Measurements from ENCODE around the gene PPP1R37. TPM values are rescaled to one million over a fixed set of nuclear protein-coding genes. Genes with fewer than 3 reads are reported as not detected.

PPP1R37 gene
- 26.0 and 31.9 TPM in 2 replicates for total RNA-seq (2012; rRNA removed)

GRCh38 chr19:45092747-45093678 lies at the start of gene PPP1R37:
Gene PPP1R37, plus strand, starts transcription at chr19:45093179. Its CDS starts 147 bp downstream, at chr19:45093326.
- H3K9me3 ChIP-seq (replicated peaks; ENCODE audit: low read length), result no peaks in the 10 kb centered on the region
- peak within 1 kb of the TSS; percentile 93 for H3K4me2 ChIP-seq (ENCODE audit: low read length)
- H3K9ac ChIP-seq (ENCODE audit: low read depth, low read length), result peak within 1 kb of the TSS; percentile 97
- H3K27me3 ChIP-seq (ENCODE audit: control insufficient read depth, insufficient read depth, low read length), result no peaks in the 10 kb centered on the region
- H3K4me1 ChIP-seq (ENCODE audit: control insufficient read depth, insufficient read depth, low read length), result peaks cover 34% of the 10 kb centered on the region
- H3K36me3 ChIP-seq (ENCODE audit: insufficient read depth, low read length), result peaks cover 10% of the 10 kb centered on the region
- H3K4me3 ChIP-seq (ENCODE audit: low read length), result peak within 1 kb of the TSS; percentile 86

GRCh38 chr19:45045671-45046353 lies 47.2 kb upstream of the PPP1R37 start:
- Histone ChIP-seq H3K9me3 (replicated peaks; ENCODE audit: low read length) (no peaks in the 10 kb centered on the region), H3K9ac (ENCODE audit: low read depth, low read length) (no peak overlapping the region), H3K4me2 (ENCODE audit: low read length) (no peak overlapping the region), H3K36me3 (ENCODE audit: insufficient read depth, low read length) (peaks cover 47% of the 10 kb centered on the region), H3K27me3 (ENCODE audit: control insufficient read depth, insufficient read depth, low read length) (no peaks in the 10 kb centered on the region), H3K4me1 (ENCODE audit: control insufficient read depth, insufficient read depth, low read length) (no peaks in the 10 kb centered on the region), H3K4me3 (ENCODE audit: low read length) (no peak overlapping the region)

GRCh38 chr19:45046355-45046754 lies 46.6 kb upstream of the PPP1R37 start:
- peaks cover 43% of the 10 kb centered on the region for H3K36me3 ChIP-seq (ENCODE audit: insufficient read depth, low read length)
- H3K4me3 ChIP-seq (ENCODE audit: low read length), result no peak overlapping the region

GRCh38 chr19:45047188-45047797 lies 45.7 kb upstream of the PPP1R37 start:
- Histone ChIP-seq H3K4me2 (ENCODE audit: low read length) (no peak overlapping the region), H3K9me3 (replicated peaks; ENCODE audit: low read length) (no peaks in the 10 kb centered on the region), H3K4me1 (ENCODE audit: control insufficient read depth, insufficient read depth, low read length) (no peaks in the 10 kb centered on the region), H3K36me3 (ENCODE audit: insufficient read depth, low read length) (peaks cover 43% of the 10 kb centered on the region), H3K9ac (ENCODE audit: low read depth, low read length) (no peak overlapping the region), H3K4me3 (ENCODE audit: low read length) (no peak overlapping the region), H3K27me3 (ENCODE audit: control insufficient read depth, insufficient read depth, low read length) (no peaks in the 10 kb centered on the region)

More at GRCh38 chr19:45046355-45046754, 46.6 kb upstream of the PPP1R37 start:
- Histone ChIP-seq H3K4me1 (ENCODE audit: control insufficient read depth, insufficient read depth, low read length) (no peaks in the 10 kb centered on the region), H3K9me3 (replicated peaks; ENCODE audit: low read length) (no peaks in the 10 kb centered on the region), H3K9ac (ENCODE audit: low read depth, low read length) (no peak overlapping the region), H3K4me2 (ENCODE audit: low read length) (no peak overlapping the region), H3K27me3 (ENCODE audit: control insufficient read depth, insufficient read depth, low read length) (no peaks in the 10 kb centered on the region)

- Histone ChIP-seq H3K4me3 (ENCODE audit: low read length) (no peak overlapping the region), H3K36me3 (ENCODE audit: insufficient read depth, low read length) (peaks cover 47% of the 10 kb centered on the region), H3K9ac (ENCODE audit: low read depth, low read length) (no peak overlapping the region), H3K27me3 (ENCODE audit: control insufficient read depth, insufficient read depth, low read length) (no peaks in the 10 kb centered on the region), H3K4me1 (ENCODE audit: control insufficient read depth, insufficient read depth, low read length) (no peaks in the 10 kb centered on the region), H3K4me2 (ENCODE audit: low read length) (no peak overlapping the region), H3K9me3 (replicated peaks; ENCODE audit: low read length) (no peaks in the 10 kb centered on the region)
Observed at GRCh38 chr19:45049073-45049736, 43.8 kb upstream of the PPP1R37 start.

- H3K9me3 ChIP-seq (replicated peaks; ENCODE audit: low read length), result no peaks in the 10 kb centered on the region
- H3K4me2 ChIP-seq (ENCODE audit: low read length), result no peak overlapping the region
- H3K4me3 ChIP-seq (ENCODE audit: low read length), result no peak overlapping the region
- H3K36me3 ChIP-seq (ENCODE audit: insufficient read depth, low read length), result peaks cover 45% of the 10 kb centered on the region
- H3K4me1 ChIP-seq (ENCODE audit: control insufficient read depth, insufficient read depth, low read length), result no peaks in the 10 kb centered on the region
- no peaks in the 10 kb centered on the region for H3K27me3 ChIP-seq (ENCODE audit: control insufficient read depth, insufficient read depth, low read length)
- no peak overlapping the region for H3K9ac ChIP-seq (ENCODE audit: low read depth, low read length)
Observed at GRCh38 chr19:45050036-45050435, 42.9 kb upstream of the PPP1R37 start.

- Histone ChIP-seq H3K4me3 (ENCODE audit: low read length) (no peak overlapping the region), H3K9ac (ENCODE audit: low read depth, low read length) (no peak overlapping the region), H3K4me2 (ENCODE audit: low read length) (no peak overlapping the region), H3K27me3 (ENCODE audit: control insufficient read depth, insufficient read depth, low read length) (no peaks in the 10 kb centered on the region), H3K9me3 (replicated peaks; ENCODE audit: low read length) (no peaks in the 10 kb centered on the region), H3K36me3 (ENCODE audit: insufficient read depth, low read length) (peaks cover 46% of the 10 kb centered on the region), H3K4me1 (ENCODE audit: control insufficient read depth, insufficient read depth, low read length) (no peaks in the 10 kb centered on the region)
Observed at GRCh38 chr19:45051929-45052579, 40.9 kb upstream of the PPP1R37 start.

- Histone ChIP-seq H3K4me3 (ENCODE audit: low read length) (no peak overlapping the region), H3K27me3 (ENCODE audit: control insufficient read depth, insufficient read depth, low read length) (no peaks in the 10 kb centered on the region), H3K9me3 (replicated peaks; ENCODE audit: low read length) (no peaks in the 10 kb centered on the region), H3K4me1 (ENCODE audit: control insufficient read depth, insufficient read depth, low read length) (peaks cover 5% of the 10 kb centered on the region), H3K4me2 (ENCODE audit: low read length) (no peak overlapping the region), H3K36me3 (ENCODE audit: insufficient read depth, low read length) (peaks cover 84% of the 10 kb centered on the region), H3K9ac (ENCODE audit: low read depth, low read length) (no peak overlapping the region)
Observed at GRCh38 chr19:45056831-45057230, 36.1 kb upstream of the PPP1R37 start.

GRCh38 chr19:45057444-45057843 lies 35.5 kb upstream of the PPP1R37 start:
- H3K27me3 ChIP-seq (ENCODE audit: control insufficient read depth, insufficient read depth, low read length), result no peaks in the 10 kb centered on the region
- H3K4me2 ChIP-seq (ENCODE audit: low read length), result no peak overlapping the region
- H3K4me1 ChIP-seq (ENCODE audit: control insufficient read depth, insufficient read depth, low read length), result peaks cover 5% of the 10 kb centered on the region
- H3K4me3 ChIP-seq (ENCODE audit: low read length), result no peak overlapping the region
- no peaks in the 10 kb centered on the region for H3K9me3 ChIP-seq (replicated peaks; ENCODE audit: low read length)
- peaks cover 81% of the 10 kb centered on the region for H3K36me3 ChIP-seq (ENCODE audit: insufficient read depth, low read length)
- no peak overlapping the region for H3K9ac ChIP-seq (ENCODE audit: low read depth, low read length)

GRCh38 chr19:45058622-45059159 lies 34.3 kb upstream of the PPP1R37 start:
- H3K9ac ChIP-seq (ENCODE audit: low read depth, low read length), result no peak overlapping the region
- no peaks in the 10 kb centered on the region for H3K9me3 ChIP-seq (replicated peaks; ENCODE audit: low read length)
- peaks cover 83% of the 10 kb centered on the region for H3K36me3 ChIP-seq (ENCODE audit: insufficient read depth, low read length)
- no peak overlapping the region for H3K4me3 ChIP-seq (ENCODE audit: low read length)
- H3K4me2 ChIP-seq (ENCODE audit: low read length), result no peak overlapping the region
- H3K27me3 ChIP-seq (ENCODE audit: control insufficient read depth, insufficient read depth, low read length), result no peaks in the 10 kb centered on the region
- H3K4me1 ChIP-seq (ENCODE audit: control insufficient read depth, insufficient read depth, low read length), result peaks cover 5% of the 10 kb centered on the region

All from skeletal muscle satellite cell (primary cell).